GM18867 (cell line): Measurements from ENCODE around the gene NEXN.
"Not testable (repeated sequence)": the region's sequence is repeated elsewhere in the genome, so short reads cannot be mapped to it uniquely, and the experiment has no call there.

Experiments used
- ATAC-seq: cut with Tn5 transposase; IDR thresholded peaks from one replicate; pipeline ENCODE4 v1.9.1; 2021; ENCODE audit warnings: mild to moderate bottlenecking, moderate library complexity; ENCODE audit not compliant: unreplicated experiment

The NEXN gene

GRCh38 chr1:77958391-77958790 is 70.0 kb downstream of the NEXN start:
- ATAC-seq: no peak

GRCh38 chr1:77958850-77959249 is 70.4 kb downstream of the NEXN start:
- no peak for ATAC-seq

GRCh38 chr1:77961392-77961791 is 73.0 kb downstream of the NEXN start:
- ATAC-seq: no peak

GRCh38 chr1:77966291-77966690 is 77.9 kb downstream of the NEXN start:
- no peak for ATAC-seq

- ATAC-seq: no peak
Measured at GRCh38 chr1:77970192-77970591, 81.8 kb downstream of the NEXN start.

- no peak for ATAC-seq
Measured at GRCh38 chr1:77972080-77972479, 83.7 kb downstream of the NEXN start.

- ATAC-seq: no peak
Measured at GRCh38 chr1:77975386-77975785, 87.0 kb downstream of the NEXN start.

GRCh38 chr1:77975907-77976306 is 87.5 kb downstream of the NEXN start:
- no peak for ATAC-seq

- no peak for ATAC-seq
Measured at GRCh38 chr1:77976433-77977076, 88.1 kb downstream of the NEXN start.

- no peak for ATAC-seq
Measured at GRCh38 chr1:77977989-77978292, 89.5 kb downstream of the NEXN start.

GRCh38 chr1:77978293-77978968 is 90.0 kb downstream of the NEXN start:
- ATAC-seq: peak; percentile 74

- peak; percentile 78 for ATAC-seq
Measured at GRCh38 chr1:77978969-77979876, 90.8 kb downstream of the NEXN start, which contains the start of gene FUBP1. Gene FUBP1 (minus strand): TSS chr1:77979072. CDS start chr1:77979004, 68 bp downstream.

- ATAC-seq: not testable (repeated sequence)
Measured at GRCh38 chr1:77983352-77983996, 95.0 kb downstream of the NEXN start.

- ATAC-seq: no peak
Measured at GRCh38 chr1:77983997-77984355, 95.6 kb downstream of the NEXN start.

GRCh38 chr1:77984629-77985028 is 96.2 kb downstream of the NEXN start:
- ATAC-seq: no peak

- no peak for ATAC-seq
Measured at GRCh38 chr1:77986810-77987209, 98.4 kb downstream of the NEXN start.

- ATAC-seq: no peak
Measured at GRCh38 chr1:77987919-77988318, 99.5 kb downstream of the NEXN start.

- ATAC-seq: no peak
Measured at GRCh38 chr1:77989744-77990143, 101.3 kb downstream of the NEXN start.

- no peak for ATAC-seq
Measured at GRCh38 chr1:77990629-77991204, 102.3 kb downstream of the NEXN start.

- ATAC-seq: no peak
Measured at GRCh38 chr1:77991638-77992037, 103.2 kb downstream of the NEXN start.
